Embryonic facial prominence (tissue), 1 donor: ENCODE data around the gene RNASE13.
"Not testable (repeated sequence)": the region's sequence is repeated elsewhere in the genome, so short reads cannot be mapped to it uniquely, and the experiment has no call there.

Experiments
- DNase-seq: peaks from one replicate; pipeline ENCODE4 v3.0.0-alpha.2; 2016; ENCODE audit errors: extremely low spot score

The RNASE13 gene

DNA sequence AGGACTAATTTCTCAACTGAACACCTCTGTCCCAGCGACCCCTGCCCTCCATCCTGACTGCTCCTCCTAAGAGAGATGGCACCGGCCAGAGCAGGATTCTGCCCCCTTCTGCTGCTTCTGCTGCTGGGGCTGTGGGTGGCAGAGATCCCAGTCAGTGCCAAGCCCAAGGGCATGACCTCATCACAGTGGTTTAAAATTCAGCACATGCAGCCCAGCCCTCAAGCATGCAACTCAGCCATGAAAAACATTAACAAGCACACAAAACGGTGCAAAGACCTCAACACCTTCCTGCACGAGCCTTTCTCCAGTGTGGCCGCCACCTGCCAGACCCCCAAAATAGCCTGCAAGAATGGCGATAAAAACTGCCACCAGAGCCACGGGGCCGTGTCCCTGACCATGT, 8.3 kb upstream of the RNASE13 start:
- no peak for DNase-seq

DNA sequence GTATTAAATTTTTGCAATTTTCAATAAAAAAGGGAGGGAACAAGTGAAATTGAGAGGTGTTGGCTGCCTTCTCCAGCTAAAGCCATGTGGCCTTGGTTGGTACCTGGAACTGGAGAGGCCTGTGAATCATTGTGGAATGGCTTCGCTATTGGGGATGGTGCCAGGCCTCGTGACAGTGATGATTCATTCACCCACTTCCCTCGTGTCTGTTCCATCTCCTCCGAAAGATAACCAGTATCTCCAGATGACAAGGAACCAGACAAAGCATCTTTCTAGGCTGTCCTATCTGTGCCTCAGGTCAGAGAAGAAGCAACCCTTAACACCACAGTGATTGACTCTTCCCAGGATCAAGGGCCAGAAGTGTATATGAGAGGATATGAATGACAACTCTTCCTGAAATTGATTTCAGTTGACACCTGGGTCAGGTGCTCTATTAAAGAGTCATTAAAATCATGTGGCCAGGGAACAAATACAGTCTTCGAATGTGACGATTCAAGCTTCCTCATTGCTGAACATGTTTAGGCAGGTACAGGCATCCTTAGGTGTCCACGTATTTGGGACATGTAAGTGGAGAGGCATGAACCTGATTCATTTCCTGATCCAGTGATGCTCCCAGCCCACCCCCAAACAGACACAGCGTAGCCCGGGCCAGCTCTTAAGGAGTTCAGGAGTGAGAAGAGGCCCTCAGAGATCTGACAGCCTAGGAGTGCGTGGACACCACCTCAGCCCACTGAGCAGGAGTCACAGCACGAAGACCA, 7.2 kb upstream of the RNASE13 start, which contains the start of gene RNASE7:
Gene RNASE7, plus strand, starts transcription at position 687 of the 758 bp plus-strand sequence. CDS start 631 bp downstream, outside the sequence.
- no peak for DNase-seq

DNA sequence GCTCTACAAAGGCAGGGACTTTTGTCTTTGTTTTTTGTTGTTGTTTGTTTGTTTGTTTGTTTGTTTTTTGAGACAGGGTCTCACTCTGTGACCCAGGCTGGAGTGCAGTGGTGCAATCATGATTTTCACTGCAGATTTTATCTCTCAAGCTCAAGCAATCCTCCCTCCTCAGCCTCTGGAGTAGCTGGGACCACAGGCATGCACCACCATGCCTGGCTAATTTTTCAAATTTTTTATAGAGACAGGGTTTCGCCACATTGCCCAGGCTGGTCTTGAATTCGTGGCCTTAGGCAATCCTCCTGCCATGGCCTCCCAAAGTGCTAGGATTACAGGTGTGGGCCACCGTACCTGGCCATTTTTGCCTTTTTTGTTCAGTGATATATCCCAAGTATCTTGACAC, 6.3 kb upstream of the RNASE13 start:
- not testable (repeated sequence) for DNase-seq

DNA sequence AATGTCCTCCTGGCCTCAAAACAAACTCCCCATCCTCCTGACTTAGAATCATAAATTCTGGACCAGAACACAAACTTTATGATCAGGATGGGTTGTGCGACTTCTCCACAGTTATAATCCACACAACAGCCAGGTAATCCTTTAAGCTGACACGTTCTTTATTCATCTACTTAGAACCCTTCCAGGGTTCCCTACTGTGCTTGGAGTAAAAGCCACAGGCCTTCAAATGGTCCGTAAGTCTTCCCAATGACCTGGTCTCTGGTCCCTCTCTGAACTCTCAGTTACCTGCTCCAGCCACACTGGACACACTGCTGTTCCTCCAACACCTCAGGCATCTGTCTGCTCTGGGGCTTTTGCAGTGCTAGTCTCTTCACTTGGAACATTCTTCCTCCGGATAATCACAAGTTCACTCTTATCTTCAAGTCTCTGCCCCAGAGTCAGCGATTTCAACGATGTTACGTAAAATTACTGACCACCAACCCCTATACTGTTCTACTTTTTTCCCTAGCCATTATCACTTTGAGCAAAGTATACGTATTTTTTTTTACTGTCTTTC, 5.8 kb upstream of the RNASE13 start:
- no peak for DNase-seq

DNA sequence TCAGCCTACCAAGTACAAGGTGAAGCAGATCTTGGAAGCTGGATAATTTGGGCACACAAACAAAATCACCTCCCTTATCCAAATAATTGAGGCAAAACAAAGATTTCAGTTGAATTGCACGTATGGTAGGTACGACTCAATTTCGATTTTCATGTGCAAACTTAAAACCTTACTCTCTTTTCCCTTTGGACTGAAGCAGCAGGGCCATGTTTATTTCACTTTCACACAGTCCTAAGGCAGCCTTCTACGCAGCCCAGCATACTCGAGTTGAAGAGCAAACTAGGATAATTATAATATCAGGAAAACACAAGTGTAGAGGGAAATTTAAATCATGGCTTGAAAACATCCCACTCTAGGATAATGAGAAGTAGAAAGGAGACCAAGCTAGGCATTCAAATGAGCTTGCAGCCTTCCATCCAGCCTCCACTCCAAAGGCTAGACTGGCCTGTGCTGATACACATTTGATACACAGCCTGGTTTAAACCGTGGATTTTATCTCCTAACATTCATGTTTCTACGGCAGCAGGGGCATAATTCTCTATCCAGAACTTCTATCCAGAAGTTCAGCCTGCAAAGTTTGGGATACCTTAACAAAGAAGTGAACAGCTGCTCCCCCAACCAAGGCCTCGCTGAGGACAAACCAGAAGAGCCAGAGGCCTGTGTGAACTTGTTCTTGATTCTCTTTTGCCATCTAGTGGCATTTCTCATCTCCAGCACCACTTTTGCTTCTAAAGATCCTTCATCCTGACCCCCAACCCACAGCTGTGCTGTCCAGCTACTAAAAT, 5.2 kb upstream of the RNASE13 start:
- DNase-seq: peak; percentile 67

DNA sequence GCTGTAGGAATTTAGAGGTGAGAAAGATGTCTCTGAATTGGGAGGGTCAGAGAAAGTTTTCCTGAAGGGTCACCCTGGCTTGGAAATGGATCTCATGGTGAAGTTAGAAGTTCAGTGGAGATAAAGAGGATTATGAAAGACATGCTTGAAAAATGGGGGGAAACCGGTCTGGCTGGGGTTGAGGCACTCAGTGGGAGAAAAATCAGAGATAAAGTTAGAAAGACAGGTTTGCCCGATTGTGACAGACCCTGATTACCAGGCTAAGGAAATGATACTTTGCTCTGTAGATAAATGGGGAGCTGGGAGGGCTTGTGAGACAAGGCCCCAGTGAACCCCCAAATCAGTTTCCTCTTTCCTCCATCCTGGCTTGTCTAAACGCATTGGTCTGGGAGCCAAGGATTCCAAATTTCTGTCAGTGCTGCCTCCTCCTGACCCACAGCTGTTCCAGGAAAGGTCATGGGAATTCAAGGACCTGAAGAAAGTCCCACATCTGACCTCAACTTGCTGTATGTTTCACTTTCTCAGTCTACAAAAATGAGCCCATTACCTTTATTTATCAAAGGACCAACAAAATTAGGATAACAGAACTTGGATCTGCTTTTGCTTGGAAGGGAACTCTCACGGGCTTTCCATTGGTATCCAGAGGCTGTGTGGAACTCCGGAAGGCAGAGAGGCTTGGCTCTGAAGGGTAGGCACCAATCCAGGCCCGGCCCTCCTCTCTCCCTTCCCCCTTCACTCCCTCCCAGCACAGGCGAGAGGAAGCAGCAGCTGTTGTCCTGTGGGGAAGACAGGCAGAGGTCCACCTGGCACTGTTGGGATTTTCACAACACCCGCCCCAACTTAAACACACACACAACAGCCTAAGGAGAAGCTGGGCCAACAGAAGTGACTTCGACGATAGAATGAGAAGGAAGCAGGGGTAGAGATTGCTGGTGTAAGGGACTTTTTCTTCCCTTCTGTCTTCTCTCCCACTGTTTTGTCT, 4.1 kb upstream of the RNASE13 start:
- no peak for DNase-seq

DNA sequence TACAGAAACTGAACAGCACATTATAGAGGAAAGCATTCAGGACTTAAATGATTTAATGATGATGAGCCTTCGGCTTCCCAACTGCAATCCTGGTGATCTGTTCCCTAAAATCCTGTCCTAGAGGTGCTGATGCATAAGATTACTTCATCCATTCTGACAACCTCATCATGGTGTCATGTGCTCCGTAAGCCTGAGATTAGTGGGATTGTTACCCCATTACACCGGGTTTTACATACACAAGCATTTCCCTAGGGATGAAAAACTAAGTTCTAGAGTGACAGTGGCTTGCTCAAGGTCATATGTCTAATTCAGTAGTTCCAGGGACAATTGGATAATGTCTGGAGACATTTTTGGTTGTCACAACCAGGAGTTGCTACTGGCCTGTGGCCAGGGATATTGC, 2.5 kb upstream of the RNASE13 start:
- DNase-seq: no peak

DNA sequence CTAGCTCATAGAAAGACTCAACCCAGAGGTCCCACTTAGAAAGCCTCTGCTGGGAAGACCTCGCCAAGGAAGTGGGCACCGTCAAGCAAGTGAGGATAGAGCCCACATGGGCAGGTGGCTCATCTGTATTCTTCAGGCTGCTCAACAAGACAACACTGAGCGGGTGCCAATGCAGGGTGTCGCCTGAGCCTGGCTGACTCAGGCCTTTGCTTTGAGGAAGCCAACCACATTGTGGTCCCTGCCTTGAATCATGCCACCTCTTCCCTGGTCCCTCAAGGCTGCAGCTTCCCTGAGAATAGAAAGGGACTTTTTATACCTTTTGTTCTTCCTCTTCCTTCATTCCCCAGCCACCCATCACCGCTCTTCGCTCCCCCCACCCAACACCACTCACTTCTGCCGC, 2.1 kb upstream of the RNASE13 start:
- no peak for DNase-seq

DNA sequence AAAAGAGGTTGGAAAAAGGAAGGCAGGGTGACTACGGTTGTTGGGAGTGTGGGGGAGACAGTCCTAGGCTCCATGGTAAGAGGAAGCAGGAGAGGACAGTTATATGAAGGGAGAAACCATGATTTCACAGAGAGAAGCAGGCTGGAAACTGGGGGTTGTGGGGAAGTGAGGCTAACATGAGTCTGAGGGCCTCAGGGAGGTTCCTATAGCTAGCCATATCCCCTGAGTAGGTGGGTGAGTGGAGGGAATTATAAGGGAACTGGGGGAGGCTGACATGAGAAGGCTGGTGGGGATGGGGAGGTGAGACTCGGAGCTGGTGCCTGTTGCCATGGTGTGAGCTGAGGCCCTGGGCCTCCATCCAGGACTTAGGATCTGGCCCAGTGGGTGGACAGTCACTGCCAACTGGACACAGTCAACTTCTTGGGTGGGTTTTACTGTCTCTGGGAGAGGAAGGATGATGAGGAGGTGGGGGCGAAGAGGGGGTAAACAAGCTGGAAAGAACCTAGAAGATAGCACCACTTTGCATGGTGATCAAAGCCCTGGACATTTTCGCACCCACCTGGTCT, 1.4 kb downstream of the RNASE13 start:
- DNase-seq: no peak

DNA sequence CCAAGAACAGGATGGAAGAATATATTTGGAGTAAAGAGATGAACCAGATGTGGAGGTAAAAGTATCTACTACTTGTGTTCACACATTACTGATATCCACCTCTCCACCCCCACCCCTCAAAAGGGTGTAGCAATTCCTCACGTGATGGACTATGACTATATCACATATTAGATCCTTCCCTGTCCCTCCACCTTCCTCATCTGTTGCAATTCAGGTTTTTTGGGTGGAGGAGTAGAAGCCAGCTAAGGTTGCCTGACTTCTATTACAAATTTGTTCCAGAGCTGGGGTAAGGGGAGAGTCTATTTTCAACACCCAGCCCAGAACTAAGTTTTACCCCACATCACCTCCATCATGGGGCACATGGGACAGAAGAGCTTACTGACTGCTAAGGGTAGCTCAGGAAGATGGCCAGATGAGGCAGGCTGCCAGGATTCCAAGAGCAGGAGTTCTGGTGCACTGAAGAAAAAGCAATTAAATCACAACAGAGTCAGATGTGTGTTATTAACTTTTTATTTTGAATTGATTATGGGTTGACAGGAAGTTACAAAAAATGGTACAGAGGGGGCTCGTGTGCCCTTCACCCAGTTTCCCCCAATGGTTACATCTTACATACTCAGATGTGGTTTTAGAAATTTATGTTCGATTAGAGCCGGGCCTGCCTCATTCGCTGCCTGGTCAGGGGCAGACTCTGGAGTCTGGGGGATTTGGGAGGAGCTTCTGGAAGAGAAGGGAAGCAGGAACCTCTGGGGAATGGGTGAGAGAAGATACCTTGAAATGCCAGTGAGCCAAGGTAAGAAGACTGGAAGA, 2.1 kb downstream of the RNASE13 start:
- no peak for DNase-seq

DNA sequence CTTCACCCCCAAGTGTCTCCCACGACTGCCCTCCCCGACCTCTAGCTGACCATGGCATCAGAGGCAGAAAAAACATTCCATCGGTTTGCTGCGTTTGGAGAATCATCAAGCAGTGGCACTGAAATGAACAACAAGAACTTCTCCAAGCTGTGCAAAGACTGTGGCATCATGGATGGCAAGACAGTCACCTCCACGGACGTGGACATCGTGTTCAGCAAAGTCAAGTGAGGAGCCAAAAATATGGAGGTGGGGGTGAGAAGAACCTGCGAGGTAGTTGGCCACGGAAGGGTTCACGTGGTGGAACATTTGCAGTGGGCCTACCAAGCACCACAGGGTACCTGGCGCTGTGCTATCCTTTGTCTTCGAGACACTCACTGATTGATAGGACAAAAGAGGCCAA, 4.1 kb downstream of the RNASE13 start:
- no peak for DNase-seq

DNA sequence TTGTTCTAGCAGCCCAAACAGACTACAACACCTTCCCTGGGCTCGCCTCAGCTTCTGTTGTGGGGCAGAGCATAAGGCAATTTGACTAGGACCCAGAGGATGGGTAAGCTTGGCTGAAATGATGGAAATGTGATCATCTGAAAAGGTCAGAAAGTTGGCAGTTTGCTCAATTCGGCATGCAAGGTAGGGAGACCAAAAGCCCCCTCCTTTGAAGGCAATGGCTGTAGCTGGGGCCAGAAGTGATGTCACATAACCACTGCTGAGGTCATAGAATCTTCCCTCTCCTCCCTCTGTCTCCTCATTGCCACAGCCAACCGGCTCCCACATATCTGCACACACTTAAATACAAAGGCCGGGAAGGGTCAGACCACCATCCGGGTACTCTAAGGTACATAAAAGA, 4.7 kb downstream of the RNASE13 start, which contains the start of gene TPPP2:
Gene TPPP2, plus strand, starts transcription at position 301 of the 400 bp plus-strand sequence. CDS start 365 bp downstream, outside the sequence.
- no peak for DNase-seq

DNA sequence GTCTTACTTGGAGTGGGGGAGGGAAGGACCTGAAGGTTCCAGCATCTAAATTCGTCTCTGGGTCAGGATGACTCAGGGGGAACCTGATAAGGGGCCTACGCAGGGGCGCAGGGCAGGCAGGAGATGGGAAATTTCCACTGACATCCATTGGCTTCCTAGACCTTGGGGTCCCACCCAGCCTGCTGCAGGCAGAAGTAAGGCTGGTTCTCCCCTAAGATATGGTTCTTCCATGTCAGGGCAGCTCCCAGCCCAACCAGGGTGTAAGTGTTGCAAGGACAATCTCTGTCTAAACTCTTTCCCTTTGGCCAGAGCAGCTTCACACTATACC, 7.7 kb downstream of the RNASE13 start:
- DNase-seq: no peak

DNA sequence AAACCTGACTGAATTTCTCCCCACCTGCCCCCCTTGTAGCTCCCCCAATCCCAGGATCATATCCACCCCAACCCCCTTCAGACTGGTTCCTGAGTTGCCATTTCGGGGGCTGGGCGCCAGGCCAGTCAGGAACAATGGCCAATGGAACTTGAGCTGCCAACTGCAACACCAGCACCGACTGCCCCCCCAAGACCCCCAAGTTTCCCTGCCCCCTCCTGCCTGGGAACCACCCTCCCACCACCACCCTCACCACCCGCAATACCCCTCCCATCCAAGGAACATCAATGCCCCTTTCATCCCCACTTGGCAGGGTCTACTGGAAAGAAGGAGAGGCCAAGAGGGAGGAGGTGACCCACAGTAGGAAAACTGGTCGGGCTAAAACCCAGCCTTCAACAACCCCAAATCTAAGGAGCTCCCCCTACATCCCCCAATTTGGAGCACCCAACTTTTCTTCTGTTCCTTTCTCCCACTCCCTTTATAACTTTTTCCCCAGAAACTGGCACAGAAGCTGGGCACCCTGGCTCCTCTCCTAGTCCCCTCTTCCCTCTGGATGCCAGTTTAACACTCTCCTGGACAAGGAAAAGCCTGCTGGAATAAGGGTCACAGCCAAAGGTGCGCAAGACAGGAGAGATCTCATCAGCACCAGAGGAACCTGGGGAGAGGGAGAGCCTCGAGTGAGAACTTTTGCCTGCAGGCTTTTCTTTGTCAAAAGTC, 8.2 kb downstream of the RNASE13 start:
- DNase-seq: no peak

DNA sequence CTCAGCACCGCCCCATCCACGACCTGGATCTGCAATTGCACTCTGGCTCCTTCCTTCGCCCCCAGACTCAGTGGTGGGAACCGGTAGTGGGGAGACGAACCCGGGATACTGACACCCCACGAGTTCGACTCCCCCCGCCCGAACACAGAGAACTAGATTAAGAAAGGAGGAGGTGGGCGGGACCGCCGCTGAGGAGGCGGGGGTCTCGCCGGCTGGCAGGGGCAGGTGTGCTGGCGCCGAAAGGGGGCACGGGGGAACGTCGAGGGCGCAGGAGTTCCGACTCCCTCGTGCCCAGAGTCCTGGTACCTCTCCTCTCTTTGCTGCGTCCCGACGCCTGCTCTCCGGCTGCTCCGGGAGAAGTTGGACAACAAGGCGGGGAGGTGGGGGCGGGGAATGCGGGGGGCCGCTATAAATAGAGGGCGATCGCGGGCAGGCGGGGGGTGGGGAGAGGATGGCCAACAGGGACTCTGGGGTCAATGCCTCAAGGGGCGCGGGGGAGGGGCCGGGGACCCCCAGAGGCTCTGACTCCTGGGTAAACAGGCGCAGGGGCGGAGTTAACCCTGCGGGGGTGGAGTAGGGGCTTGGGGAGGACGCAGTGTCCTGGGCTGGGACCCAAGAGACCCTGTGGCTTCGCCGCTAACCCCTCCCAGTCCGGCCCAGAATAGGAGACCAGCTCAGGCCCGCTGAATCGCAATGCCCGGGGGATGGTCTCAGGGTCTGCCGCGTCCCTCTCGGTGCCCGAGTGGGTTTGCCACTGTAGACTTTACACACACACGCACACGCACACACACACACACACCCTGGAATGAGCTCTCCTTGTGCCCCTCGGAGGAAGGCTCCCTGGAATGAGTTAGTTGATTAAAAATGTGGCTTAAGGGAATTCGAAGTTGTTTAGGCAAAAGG, 9.0 kb downstream of the RNASE13 start:
- DNase-seq: no peak

DNA sequence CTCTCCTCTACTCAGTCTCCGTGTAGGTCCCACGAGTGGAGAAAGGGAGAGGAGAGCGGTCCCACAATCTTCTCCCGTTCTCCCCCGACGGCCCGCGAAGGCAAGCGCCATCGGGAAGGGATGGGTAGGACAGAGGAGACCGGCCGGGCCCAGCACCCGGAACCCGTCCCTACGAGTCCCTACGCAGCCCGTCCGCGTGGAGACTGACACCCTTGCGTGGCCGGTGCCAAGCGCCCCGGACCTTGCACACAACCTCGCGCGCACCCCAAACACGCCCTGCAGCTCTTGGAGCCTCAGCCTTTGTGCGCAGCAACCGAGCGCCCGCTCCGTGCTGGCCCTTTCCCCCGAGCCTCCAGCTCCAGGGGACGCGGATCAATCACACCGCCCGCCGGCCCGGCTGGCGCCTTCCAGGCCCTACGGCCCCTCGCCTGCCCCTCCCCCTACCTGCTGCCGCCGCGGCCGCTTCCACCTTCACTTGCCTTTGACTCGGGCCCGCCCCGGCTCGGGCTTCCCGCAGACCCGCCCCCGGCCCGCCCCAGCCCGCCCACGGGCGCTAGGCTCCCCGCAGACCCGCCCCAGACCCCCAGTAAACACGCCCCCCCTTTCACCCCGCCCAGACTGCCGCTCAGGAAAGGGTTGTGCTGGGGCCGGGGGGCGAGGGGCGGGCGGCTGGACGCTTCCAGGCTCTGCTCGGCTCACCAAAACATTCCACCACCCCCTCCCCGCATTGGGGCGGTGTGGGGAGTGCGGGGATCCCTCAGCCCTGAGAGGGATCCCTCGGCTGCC, 9.8 kb downstream of the RNASE13 start, which contains the start of gene NDRG2:
Gene NDRG2, minus strand, starts transcription at position 477 of the 786 bp plus-strand sequence. CDS start 1,746 bp downstream, outside the sequence.
- peak; percentile 27 for DNase-seq

DNA sequence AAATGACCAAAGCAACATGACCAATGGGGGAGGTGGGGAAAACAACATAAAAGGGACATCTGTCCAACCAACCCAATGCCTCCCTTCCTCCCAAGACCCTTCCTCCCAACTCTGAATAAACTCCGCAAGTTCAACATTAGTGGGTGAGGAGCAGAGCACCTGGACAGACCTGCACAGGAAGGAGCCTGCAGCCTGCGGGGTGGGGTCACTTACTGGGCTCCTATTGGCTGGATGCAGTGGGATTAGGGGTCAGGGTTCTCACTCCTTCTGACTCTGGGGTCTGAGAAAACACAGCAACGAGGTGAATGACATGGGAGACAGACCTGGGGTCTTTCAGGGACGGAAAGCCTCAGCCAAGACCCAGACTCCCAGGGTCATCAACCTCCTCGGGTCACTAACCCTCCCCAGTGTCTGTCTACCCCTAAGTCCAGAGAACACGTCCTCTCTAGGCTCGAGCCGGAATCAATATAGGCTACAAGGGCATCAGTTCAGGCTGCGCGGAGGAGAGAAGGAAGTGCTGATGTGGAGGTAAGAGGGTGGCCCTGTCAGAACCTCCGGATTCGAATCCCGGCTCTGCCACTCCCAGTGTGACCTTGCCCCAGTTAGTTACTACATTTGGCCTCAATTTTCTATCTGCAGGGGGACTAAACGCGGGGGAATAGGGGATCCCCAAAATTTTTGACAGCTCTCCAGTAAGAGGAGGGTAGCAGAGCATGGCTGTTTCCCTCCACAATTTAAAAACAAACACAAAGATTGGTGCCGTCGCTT, 10.6 kb downstream of the RNASE13 start:
- no peak for DNase-seq
